GM12872 (cell line): Measurements from ENCODE around the gene CAP1.

Source experiments
- CTCF ChIP-seq: IDR thresholded peaks from 3 replicates; pipeline ENCODE4 v1.5.1; 2011; ENCODE audit warnings: low read depth, mild to moderate bottlenecking, low read length, moderate library complexity; ENCODE audit not compliant: insufficient read depth

CAP1 gene

GRCh38 chr1:40003156-40004093 is 37.1 kb upstream of the CAP1 start:
- no peak for TF ChIP-seq CTCF

GRCh38 chr1:40004857-40005256 is 35.7 kb upstream of the CAP1 start:
- TF ChIP-seq CTCF: no peak

GRCh38 chr1:40011198-40011597 is 29.3 kb upstream of the CAP1 start:
- TF ChIP-seq CTCF: no peak

GRCh38 chr1:40014253-40014706 is 26.2 kb upstream of the CAP1 start:
- TF ChIP-seq CTCF: no peak

GRCh38 chr1:40014812-40015594 is 25.5 kb upstream of the CAP1 start:
- no peak for TF ChIP-seq CTCF

- no peak for TF ChIP-seq CTCF
These were observed 22.5 kb upstream of the CAP1 start for GRCh38 chr1:40017951-40018575.
